ENCODE results near the gene MYL11.
"Not testable (repeated sequence)": the region's sequence is repeated elsewhere in the genome, so short reads cannot be mapped to it uniquely, and the experiment has no call there.

The MYL11 gene

DNA sequence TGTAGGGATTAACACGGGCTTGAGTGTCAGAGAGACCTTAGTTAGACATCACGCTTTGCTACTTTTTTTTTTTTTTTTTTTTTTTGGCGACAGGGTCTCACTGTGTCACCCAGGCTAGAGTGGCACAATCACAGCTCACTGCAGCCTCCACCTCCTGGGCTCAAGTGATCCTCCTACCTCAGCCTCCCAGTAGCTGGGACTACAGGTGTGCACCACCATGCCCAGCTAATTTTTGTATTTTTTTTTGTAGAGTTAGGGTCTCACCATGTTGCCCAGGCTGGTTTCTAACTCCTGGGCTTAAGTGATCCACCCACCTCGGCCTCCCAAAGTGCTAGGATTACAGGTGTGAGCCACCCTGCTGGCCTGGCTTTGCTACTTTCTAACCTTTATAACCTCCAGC lies 22.0 kb downstream of the MYL11 start:
- DNase-seq (ENCODE audit: low read depth), result not testable (repeated sequence)

DNA sequence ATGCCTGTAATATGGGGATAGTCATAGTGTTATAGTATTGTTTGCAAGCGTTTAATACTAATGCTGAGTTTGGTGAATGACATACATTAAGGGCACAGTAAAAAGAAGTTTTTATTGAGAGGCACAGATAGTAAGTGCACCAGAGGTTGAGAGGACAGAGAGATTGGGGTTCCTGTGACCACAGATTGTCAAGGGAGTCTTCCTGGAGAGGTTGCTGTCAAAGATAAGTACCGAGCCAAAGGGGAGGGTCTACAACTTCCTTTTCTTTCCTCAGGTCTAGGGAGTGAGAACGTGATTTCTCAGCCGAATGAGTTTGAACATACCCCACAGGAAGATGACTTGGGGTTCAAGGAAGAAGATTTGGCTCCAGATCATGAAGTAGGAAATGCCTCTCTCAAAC lies 22.5 kb downstream of the MYL11 start:
- no peak for DNase-seq (ENCODE audit: low read depth)

DNA sequence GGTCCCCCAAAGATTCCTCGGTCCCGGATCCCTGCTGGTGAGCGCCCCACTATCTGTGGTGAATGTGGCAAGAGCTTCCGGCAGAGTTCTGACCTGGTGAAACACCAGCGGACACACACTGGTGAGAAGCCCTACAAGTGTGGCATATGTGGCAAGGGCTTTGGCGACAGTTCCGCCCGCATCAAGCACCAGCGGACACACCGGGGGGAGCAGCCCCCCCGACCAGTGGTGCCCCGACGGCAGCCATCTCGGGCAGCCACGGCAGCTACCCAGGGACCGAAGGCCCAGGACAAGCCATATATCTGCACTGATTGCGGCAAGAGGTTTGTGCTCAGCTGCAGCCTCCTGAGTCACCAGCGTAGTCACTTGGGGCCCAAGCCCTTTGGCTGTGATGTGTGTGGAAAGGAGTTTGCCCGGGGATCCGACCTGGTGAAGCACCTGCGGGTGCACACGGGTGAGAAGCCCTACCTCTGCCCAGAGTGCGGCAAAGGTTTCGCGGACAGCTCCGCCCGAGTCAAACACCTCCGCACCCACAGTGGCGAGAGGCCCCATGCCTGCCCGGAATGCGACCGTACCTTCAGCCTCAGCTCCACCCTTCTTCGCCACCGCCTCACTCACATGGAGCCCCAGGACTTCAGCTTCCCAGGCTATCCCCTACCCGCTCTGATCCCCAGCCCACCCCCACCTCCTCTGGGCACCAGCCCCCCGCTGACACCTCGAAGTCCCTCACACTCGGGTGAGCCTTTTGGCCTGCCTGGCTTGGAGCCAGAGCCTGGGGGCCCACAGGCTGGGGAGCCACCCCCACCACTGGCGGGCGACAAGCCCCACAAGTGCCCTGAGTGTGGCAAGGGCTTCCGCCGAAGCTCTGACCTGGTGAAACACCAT lies 23.4 kb downstream of the MYL11 start:
- no peak for DNase-seq (ENCODE audit: low read depth)

DNA sequence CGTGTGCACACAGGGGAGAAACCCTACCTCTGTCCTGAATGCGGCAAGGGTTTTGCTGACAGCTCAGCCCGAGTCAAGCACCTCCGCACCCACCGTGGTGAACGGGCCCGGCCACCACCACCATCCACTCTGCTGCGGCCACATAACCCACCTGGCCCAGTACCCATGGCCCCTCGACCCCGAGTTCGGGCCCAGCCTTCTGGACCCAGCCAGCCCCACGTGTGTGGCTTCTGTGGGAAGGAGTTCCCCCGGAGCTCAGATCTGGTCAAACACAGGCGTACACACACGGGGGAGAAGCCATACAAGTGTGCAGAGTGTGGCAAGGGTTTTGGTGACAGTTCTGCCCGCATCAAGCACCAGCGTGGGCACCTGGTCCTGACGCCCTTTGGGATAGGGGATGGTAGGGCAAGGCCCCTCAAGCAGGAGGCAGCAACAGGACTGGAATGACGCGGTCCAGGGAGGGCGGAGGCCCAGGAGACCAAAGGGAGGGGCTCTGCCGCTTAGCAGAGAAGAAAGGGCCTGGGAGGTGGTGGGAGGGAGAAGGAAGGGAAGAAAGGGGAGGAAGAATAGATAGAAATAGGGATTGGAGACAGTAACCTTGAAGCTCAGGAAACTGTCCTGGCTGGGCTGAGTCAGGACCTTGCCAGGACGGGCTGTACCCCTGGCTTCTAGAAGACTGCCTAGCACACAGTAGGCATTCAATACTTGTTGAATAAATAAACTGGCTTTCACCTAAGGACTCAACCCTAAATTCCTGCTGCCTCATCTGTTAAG lies 24.2 kb downstream of the MYL11 start:
- DNase-seq (ENCODE audit: low read depth), result no peak

DNA sequence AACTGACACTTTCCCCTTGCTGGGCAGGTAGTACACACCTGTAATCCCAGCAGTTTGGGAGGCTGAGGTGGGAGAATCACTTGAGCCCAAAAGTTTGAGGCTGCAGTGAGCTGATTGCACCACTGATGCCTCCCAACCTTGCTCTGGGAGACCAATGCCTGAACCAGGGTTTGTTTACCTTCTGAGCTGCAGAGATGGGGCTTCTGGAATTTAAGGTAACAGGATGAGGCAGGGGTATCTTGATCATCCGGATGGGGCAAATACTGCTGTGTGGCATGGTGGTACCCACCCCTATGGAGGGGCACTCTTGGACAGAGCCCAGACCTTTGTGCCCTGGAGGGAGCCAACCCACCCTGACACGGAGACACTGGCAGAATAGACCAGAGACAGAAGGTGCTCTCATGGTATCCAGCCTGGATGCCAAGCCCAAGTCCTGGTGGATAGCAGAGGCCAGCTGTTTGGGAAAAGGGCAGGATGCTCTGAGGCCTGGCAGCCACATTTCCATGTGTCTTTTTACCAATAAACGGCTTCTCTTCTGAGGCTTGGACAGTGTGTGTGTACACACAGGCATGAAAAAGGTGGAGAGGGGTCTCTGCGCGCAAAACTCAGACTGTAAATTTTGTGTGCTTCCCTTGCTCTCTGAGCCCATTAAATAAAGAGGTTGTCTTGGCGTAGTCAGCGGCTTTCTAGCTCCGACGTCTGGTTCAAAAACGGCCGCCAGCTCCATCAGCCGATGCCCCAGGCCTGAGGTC lies 25.0 kb downstream of the MYL11 start:
- DNase-seq (ENCODE audit: low read depth), result no peak

DNA sequence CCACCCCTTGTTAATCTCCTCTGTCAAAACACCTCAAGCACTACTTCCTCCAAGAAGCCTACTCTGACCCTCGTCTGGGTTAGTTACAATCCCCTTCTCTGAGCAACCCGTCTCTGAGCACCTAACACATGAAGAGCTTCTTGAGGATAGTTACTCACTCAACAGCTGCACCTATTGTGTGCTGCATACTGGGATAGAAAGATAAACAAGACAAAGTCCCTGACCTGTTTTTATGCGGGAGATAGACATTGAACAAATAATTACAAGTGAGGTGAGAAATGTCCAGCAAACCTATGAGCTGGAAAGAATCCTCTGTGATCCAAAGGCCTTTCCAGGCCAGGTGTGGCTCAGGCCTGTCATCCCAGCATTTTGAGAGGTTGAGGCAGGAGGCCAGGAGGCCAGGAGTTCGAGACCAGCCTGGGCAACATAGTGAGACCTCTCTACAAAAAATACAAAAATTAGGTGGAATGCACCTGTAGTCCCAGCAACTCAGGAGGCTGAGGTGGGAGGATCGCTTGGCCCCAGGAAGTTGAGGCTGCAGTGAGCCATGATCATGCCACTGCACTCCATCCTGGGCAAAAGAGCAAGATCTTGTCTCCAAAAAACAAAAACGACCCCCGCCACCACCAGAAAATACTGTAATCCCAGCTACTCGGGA lies 27.3 kb downstream of the MYL11 start:
- no peak for DNase-seq (ENCODE audit: low read depth)

DNA sequence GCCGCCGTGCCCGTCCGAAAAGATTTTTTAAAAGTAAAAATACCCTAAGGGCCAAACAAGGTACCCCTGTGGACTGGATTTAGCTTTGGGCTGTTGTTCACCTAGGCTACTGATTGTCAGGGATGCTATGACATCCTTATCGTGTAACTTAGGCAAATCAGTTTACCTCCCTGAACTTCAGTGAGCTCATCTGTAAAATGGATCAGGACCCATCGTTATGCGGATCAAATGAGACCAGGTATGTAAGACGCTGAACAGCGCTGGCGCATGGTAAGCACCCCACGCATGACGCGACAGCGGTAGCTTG lies 32.1 kb downstream of the MYL11 start:
- DNase-seq (ENCODE audit: low read depth), result no peak

DNA sequence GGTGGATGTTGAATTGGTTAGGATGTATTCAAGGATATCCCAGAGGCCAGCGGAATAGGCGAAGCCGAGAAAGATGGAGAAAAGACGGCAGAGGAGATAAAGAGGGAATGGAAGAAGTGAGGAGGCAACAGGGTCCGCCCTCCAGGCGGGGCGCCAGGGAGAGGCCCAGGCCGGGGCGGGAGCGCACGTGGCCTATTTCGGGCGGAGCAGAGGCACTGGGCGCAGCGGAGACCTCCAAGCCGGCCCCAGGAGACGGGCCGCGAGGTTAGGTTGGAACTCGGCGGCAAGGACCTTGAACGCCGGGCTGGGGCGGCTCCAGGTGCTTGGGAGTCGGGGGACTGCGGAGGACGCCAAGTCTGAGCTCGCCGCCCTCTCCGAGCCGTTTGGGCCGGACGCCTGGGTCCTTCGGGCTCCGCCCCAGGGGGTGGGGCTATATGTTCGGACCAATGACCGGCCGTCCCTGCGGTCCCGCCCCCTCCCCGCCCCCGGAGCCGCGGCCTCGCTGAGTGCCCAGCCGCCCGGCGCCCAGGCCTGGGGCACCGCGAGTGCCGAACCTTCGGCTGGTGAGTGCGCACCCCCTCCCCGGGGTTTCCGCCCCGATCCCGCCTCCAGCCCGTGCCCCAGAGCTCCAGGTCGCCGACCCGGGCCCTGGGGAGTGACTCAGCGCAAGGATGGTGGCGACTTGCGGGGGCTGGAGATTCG lies 32.7 kb downstream of the MYL11 start, which contains the start of gene ZNF771:
Gene ZNF771, plus strand, starts transcription at position 505 of the 702 bp plus-strand sequence. CDS start 448 bp downstream, outside the sequence.
- peak; percentile 83 for DNase-seq (ENCODE audit: low read depth)

DNA sequence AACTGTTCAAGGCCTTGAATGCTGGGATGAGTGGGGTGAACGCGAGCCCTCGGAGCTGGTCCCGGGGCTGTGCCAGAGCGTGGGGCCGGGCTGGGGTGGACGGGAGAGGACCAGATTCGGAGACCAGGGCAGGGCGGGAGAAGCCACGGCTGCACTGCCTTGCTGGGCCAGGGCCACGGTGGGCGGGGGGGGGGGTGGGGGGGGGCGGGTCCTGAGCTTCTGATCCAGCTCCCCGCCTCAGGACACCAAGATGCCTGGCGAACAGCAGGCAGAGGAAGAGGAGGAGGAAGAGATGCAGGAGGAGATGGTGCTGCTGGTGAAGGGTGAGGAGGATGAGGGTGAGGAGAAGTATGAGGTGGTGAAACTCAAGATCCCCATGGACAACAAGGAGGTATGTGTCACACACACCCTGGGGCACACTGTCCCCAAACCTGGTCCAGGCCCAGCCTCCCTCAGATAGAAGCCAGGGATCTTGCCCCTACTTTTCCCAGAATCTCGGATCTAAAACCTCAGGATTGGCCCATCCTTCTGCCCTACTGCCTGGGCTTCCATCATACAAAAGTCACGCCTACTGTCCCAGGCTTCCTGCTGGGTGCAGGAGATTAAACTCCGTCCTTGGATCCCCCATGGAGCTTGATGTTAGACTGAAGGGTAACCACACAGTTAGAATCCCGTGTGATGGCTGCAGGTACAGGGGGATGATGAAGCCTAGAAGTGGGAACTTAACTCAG lies 33.4 kb downstream of the MYL11 start:
- DNase-seq (ENCODE audit: low read depth), result no peak

DNA sequence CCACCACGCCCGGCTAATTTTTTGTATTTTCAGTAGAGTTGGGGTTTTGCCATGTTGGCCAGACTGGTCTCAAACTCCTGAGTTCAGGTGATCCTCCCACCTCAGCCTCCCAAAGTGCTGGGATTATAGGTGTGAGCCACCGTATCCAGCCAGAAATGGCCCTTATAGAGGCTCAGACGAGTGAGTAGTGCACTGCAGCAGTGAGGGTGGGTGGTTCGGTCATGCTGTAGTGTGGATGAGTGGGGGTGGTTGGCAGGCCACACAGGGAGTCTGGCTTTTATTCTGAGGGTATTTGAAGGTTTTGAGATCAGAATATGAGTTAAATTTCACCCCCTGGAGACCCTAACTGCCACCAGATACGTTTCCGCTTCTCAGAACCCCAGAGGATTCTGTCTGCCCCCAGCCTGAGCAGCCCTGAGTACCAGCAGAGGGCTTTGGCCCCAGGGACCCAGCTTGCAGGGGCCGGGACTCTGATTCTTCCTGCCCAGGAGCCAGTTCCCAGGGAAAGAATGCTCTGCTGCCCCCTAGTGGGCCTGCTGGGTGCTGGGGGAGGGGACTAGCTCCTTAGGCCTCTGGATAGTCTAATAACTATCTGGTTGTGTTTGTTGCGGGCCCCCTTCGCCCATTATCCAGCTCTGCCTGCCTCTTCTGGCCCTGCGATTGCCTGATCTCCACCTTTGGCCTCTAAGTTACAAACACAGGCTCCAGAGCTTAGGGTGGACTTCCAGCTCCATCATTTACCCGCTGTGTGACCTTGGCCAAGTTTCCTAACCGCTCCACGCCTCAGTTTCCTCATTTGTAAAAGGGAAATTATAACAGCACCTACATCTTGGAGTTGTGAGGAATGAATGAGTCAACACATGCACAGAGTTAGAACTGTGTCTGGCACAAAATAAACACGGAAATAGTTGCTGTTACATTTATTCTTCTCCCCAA lies 34.8 kb downstream of the MYL11 start:
- peak; percentile 76 for DNase-seq (ENCODE audit: low read depth)

DNA sequence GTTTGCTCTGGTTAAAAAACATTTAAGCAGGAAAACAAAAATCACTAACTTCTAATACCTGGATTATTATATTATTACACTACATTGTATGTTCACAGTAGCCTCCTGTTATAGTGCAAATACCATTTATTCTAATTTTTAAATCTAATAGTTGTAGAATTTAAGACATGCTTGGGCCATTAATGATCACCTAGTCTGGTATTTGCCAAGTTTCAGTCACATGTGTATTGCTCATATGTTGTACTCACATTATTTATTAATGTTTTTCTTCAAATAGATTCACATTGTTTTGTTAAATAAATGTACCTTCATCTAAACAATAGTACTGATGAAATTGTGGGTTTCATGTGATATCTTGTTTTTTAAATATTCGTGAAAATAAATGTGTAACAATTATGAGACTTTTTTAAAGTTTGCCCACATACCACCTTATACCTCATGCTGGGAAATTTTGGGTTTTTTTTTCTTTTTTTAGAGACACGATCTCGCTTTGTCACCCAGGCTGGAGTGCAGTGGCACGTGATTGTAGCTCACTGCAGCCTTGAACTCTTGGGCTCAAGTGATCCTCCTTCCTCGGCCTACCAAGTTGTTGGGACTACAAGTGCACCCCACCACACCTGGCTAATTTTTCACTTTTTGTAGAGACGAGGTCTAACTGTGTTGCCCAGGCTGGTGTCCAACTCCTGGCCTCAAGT lies 38.7 kb downstream of the MYL11 start:
- DNase-seq (ENCODE audit: low read depth), result no peak

DNA sequence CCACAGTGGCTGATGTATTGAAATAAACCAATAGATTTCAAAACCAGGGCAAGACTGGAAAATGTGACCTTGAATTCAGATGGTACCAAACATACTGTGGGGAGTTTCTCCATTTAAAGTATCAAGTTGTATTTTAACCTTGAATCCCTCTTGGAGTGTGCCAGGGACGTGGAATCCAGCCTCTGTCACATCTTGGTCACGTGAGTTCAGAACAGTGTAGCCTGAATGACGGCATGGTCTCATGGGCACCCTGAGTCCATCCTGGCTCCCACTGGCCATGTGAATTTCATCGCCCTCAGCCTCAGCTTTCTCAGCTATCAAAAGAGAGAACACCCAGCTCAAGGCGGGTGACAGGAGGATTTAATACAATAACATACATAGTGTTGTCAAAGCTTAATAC lies 39.6 kb downstream of the MYL11 start:
- DNase-seq (ENCODE audit: low read depth), result no peak

DNA sequence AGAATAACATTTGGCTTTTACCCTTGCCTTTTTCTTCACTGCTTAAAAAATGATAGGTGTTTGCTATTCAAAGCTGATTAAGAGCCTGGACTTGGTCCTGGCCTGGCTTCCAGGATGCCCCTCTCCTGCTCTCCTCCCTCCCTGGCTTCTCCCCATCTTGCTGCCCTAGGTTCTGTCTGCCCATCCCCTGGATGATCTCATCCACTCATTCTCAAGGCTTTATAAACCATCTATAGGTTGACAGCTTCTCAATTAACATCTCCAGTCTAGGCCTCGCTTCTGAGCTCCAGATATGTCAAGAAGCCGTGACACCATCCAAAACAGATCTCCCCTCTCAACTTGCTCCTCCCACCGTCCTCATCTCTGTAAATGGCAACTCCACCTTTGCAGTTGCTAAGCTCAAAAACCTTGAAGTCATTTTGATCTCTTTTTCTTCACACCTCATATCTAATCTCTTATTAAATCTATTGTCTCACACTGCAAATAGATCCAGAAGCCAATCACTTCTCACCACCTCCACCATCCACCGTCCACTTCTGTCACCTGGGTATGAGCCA lies 41.5 kb downstream of the MYL11 start:
- no peak for DNase-seq (ENCODE audit: low read depth)

DNA sequence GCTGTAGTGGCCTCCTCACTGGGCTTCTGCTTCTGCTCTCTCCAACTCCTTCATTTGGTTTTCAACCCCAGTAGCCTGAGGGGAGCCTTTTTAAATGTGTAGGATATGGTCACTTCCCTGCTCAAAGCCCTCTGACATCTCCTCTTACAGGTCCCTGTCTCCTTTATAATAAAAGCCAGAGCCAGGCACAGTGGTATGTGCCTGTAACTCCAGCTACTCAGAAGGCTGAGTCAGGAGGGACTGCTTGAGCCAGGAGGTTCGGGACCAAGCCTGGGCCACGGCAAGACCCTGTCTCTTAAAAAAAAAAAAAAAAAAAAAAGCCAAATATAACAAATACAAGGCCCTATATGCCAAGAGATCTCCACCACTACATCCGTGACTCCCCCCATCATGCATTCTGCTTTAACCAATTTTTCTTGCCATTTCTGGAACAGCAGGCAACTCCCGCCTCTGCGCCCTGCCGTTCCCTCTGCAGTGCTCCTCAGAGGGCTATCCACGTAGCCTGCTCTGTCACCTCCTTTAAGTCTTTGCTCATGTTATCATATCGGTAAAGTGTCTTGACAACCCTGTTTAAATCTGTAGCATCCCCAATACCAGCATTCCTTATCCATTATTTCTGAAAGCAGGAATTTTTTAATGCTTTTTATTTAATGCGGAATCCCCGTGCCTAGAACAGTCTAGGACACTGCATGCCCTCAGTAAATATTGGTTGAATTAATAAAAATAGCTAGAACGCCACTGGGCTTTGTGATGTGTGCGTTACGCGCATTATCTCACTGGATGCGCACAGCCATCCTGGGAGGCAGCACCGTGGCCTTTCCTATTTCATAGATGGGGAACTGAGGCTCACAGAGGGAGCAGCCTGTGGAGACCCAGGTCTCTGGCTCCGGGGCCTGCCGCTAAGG lies 42.3 kb downstream of the MYL11 start:
- no peak for DNase-seq (ENCODE audit: low read depth)

DNA sequence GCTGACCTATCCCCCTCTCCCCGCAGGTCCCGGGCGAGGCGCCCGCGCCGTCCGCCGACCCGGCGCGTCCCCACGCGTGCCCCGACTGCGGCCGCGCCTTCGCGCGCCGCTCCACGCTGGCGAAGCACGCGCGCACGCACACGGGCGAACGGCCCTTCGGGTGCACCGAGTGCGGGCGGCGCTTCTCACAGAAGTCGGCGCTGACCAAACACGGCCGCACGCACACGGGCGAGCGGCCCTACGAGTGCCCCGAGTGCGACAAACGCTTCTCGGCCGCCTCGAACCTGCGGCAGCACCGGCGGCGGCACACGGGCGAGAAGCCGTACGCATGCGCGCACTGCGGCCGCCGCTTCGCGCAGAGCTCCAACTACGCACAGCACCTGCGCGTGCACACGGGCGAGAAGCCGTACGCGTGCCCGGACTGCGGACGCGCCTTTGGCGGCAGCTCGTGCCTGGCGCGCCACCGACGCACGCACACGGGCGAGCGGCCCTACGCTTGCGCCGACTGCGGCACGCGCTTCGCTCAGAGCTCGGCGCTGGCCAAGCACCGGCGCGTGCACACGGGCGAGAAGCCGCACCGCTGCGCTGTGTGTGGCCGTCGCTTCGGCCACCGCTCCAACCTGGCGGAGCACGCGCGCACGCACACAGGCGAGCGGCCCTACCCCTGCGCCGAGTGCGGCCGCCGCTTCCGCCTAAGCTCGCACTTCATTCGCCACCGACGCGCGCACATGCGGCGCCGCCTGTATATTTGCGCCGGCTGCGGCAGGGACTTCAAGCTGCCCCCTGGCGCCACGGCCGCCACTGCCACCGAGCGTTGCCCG lies 43.1 kb downstream of the MYL11 start:
- peak; percentile 97 for DNase-seq (ENCODE audit: low read depth)

DNA sequence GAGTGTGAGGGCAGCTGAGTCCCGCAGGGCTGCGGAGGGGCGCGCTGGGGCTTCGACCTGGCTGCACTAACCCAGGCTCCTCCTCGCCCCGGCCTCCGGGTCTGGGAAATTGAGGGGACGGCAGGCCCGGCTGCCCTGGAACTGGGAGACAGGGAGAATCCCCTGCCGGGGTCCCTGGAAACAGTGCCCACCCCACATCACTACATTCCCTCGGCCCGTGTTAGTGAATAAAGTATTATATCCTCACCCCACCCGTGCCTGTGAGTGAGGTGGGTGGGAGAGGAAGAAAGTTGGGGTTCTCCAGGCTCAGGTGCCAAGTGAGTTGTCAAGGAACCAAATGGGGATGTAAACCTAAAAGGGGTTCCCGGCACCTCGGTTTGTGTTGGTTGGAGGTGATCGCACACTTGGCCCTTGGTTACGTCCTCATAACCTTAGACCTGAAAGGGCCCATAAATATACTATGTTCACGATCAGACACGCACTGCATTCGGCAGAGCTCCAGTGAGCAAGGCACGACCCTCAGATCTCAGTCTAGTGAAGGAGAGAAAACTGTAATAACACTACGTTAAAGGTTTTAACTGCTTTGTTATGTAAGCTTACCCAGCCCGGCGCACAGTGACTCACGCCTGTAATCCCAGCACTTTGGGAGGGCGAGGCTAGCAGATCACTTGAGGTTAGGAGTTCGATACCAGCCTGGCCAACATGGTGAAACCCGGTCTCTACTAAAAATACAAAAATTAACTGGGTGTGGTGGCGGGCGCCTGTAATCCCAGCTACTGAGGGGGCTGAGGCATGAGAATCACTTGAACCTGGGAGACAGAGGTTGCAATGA lies 44.0 kb downstream of the MYL11 start:
- no peak for DNase-seq (ENCODE audit: low read depth)

Measured in iris pigment epithelial cell (primary cell).